SK-N-SH treated with all-trans-retinoic acid at 6 μM for 48 hours (cell line): ENCODE measurements around the gene ABHD11.
A peak's percentile ranks its signal among the peaks of the same experiment; 100 is the strongest.
"Not testable (repeated sequence)": the region's sequence is repeated elsewhere in the genome, so short reads cannot be mapped to it uniquely, and the experiment has no call there.

ENCODE experiments used
- ATAC-seq: fragments of 200-7000 bp; cut with Tn5 transposase; 3 replicates; pipeline ENCODE4 v1.9.1; 2020; ENCODE audit warnings: mild to moderate bottlenecking, moderate library complexity
- ARNTL ChIP-seq: fragments of 450-650 bp; formaldehyde crosslinking; IDR thresholded peaks from 2 replicates; pipeline ENCODE4 v1.5.0; 2020; ENCODE audit warnings: low read depth, mild to moderate bottlenecking, moderate library complexity, borderline replicate concordance
- BACH2 ChIP-seq: fragments of 250-450 bp; sonication (Bioruptor Pico); IDR thresholded peaks from 2 replicates; pipeline ENCODE4 v1.9.0; 2021; ENCODE audit warnings: mild to moderate bottlenecking, borderline replicate concordance
- CSDC2 ChIP-seq: fragments of 250-450 bp; sonication (Bioruptor Pico); IDR thresholded peaks from 2 replicates; pipeline ENCODE4 v1.5.0; 2020; ENCODE audit warnings: mild to moderate bottlenecking, moderate library complexity
- ESRRG ChIP-seq: fragments of 250-450 bp; sonication (Bioruptor Pico); IDR thresholded peaks from 2 replicates; pipeline ENCODE4 v1.6.1; 2021; ENCODE audit warnings: mild to moderate bottlenecking
- GLIS3 ChIP-seq: fragments of 250-450 bp; sonication (Bioruptor Pico); IDR thresholded peaks from 2 replicates; pipeline ENCODE4 v1.5.0; 2020; ENCODE audit warnings: mild to moderate bottlenecking, moderate library complexity
- ISL1 ChIP-seq: fragments of 250-450 bp; sonication (Bioruptor Pico); IDR thresholded peaks from 2 replicates; pipeline ENCODE4 v2.1.2; 2022; ENCODE audit warnings: mild to moderate bottlenecking, moderate library complexity
- OSR1 ChIP-seq: fragments of 250-450 bp; sonication (Bioruptor Pico); IDR thresholded peaks from 2 replicates; pipeline ENCODE4 v1.8.0; 2022; ENCODE audit warnings: moderate library complexity, mild to moderate bottlenecking, inconsistent platforms
- PATZ1 ChIP-seq: fragments of 250-450 bp; sonication (Bioruptor Pico); IDR thresholded peaks from 2 replicates; pipeline ENCODE4 v1.8.0; 2020; ENCODE audit warnings: mild to moderate bottlenecking, moderate library complexity, borderline replicate concordance
- PPARA ChIP-seq: fragments of 250-450 bp; sonication (Bioruptor Pico); IDR thresholded peaks from 2 replicates; pipeline ENCODE4 v1.5.0; 2020; ENCODE audit warnings: mild to moderate bottlenecking, borderline replicate concordance
- RARB ChIP-seq: fragments of 250-450 bp; sonication (Bioruptor Pico); IDR thresholded peaks from 2 replicates; pipeline ENCODE4 v1.8.0; 2021; ENCODE audit warnings: mild to moderate bottlenecking, moderate library complexity
- SNAI2 ChIP-seq: fragments of 250-450 bp; sonication (Bioruptor Pico); IDR thresholded peaks from 2 replicates; pipeline ENCODE4 v1.5.0; 2020; ENCODE audit warnings: mild to moderate bottlenecking, moderate library complexity
- TCF4 ChIP-seq: fragments of 250-450 bp; sonication (Bioruptor Pico); IDR thresholded peaks from 2 replicates; pipeline ENCODE4 v1.8.0; 2021; ENCODE audit warnings: mild to moderate bottlenecking, moderate library complexity, borderline replicate concordance
- TOX ChIP-seq: fragments of 250-450 bp; sonication (Bioruptor Pico); IDR thresholded peaks from 2 replicates; pipeline ENCODE4 v1.8.0; 2021; ENCODE audit warnings: mild to moderate bottlenecking, moderate library complexity, borderline replicate concordance
- TSHZ2 ChIP-seq: fragments of 250-450 bp; sonication (Bioruptor Pico); IDR thresholded peaks from 2 replicates; pipeline ENCODE4 v1.5.0; 2020; ENCODE audit warnings: mild to moderate bottlenecking, moderate library complexity
- ZC3H10 ChIP-seq: fragments of 250-450 bp; sonication (Bioruptor Pico); IDR thresholded peaks from 2 replicates; pipeline ENCODE4 v1.5.1; 2021; ENCODE audit warnings: mild to moderate bottlenecking, moderate library complexity
- ZFP3 ChIP-seq: fragments of 250-450 bp; sonication (Bioruptor Pico); IDR thresholded peaks from 2 replicates; pipeline ENCODE4 v1.5.0; 2020; ENCODE audit warnings: mild to moderate bottlenecking, moderate library complexity
- ZFP30 ChIP-seq: fragments of 450-650 bp; formaldehyde crosslinking; IDR thresholded peaks from 2 replicates; pipeline ENCODE4 v1.5.0; 2022; ENCODE audit warnings: mild to moderate bottlenecking, moderate library complexity
- ZNF565 ChIP-seq: fragments of 450-650 bp; formaldehyde crosslinking; conservative IDR thresholded peaks from 2 replicates; pipeline ENCODE4 v1.5.0; 2020; ENCODE audit warnings: low read depth, mild to moderate bottlenecking, moderate library complexity
- ZNF70 ChIP-seq: fragments of 450-650 bp; formaldehyde crosslinking; IDR thresholded peaks from 2 replicates; pipeline ENCODE4 v1.5.0; 2020; ENCODE audit warnings: mild to moderate bottlenecking, moderate library complexity
- ZNF8 ChIP-seq: fragments of 450-650 bp; formaldehyde crosslinking; IDR thresholded peaks from 2 replicates; pipeline ENCODE4 v1.5.0; 2020; ENCODE audit warnings: mild to moderate bottlenecking, moderate library complexity
- TF ChIP-seq, protein P1 (sequence below): fragments of 250-450 bp; sonication (Bioruptor Pico); IDR thresholded peaks from 2 replicates; pipeline ENCODE4 v1.8.0; 2021; ENCODE audit warnings: low read depth, mild to moderate bottlenecking, moderate library complexity, borderline replicate concordance

Gene ABHD11

DNA sequence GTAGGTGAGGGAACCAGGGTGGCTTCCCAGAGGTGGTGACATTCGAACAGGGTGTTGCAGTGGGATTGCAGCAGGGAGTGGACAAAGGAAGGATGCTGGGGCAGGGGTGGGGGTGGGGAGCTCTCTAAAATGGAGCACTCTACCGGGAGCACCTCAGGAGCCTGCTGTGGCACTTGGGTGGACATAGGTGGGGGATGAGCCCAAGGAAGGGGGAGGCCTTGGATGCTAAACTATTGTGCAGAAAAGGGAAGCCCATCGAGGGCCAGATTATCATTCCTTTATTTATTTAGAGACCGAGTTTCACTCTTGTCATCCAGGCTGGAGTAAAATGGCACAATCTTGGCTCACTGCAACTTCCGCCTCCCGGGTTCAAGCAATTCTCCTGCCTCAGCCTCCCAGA is 15.8 kb downstream of the ABHD11 start:
- no peak for ATAC-seq
- TF ChIP-seq OSR1, result no peak
- TF ChIP-seq, protein P1, sequence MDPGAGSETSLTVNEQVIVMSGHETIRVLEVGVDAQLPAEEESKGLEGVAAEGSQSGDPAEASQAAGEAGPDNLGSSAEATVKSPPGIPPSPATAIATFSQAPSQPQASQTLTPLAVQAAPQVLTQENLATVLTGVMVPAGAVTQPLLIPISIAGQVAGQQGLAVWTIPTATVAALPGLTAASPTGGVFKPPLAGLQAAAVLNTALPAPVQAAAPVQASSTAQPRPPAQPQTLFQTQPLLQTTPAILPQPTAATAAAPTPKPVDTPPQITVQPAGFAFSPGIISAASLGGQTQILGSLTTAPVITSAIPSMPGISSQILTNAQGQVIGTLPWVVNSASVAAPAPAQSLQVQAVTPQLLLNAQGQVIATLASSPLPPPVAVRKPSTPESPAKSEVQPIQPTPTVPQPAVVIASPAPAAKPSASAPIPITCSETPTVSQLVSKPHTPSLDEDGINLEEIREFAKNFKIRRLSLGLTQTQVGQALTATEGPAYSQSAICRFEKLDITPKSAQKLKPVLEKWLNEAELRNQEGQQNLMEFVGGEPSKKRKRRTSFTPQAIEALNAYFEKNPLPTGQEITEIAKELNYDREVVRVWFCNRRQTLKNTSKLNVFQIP (CRISPR knock-in tag), result no peak
- no peak for TF ChIP-seq RARB (CRISPR knock-in tag)
- TF ChIP-seq TSHZ2 (CRISPR knock-in tag), result no peak
- no peak for TF ChIP-seq ESRRG
- no peak for TF ChIP-seq ARNTL (CRISPR knock-in tag)
- TF ChIP-seq ZNF8 (CRISPR knock-in tag), result no peak
- no peak for TF ChIP-seq SNAI2 (CRISPR knock-in tag)
- no peak for TF ChIP-seq ZNF70
- TF ChIP-seq ZFP30 (CRISPR knock-in tag), result no peak
- no peak for TF ChIP-seq GLIS3 (CRISPR knock-in tag)
- no peak for TF ChIP-seq PPARA (CRISPR knock-in tag)
- no peak for TF ChIP-seq ISL1 (CRISPR knock-in tag)
- TF ChIP-seq PATZ1 (CRISPR knock-in tag), result no peak
- TF ChIP-seq ZNF565 (CRISPR knock-in tag), result no peak
- no peak for TF ChIP-seq TOX (CRISPR knock-in tag)
- no peak for TF ChIP-seq ZFP3 (CRISPR knock-in tag)
- no peak for TF ChIP-seq CSDC2 (CRISPR knock-in tag)

DNA sequence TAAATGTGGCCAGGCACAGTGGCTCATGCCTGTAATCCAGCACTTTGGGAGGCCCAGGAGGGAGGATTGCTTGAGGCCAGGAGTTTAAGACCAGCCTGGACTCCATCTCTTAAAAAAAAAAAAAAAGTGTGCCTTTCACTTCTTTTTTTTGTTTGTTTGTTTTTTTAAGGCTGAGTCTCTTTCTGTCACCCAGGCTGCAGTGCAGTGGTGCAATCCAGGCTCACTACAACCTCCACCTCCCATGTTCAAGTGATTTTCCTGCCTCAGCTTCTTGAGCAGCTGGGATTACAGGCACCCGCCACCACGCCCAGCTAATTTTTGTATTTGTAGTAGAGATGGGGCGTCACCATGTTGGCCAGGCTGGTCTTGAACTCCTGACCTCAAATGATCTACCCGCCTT is 16.4 kb downstream of the ABHD11 start:
- ATAC-seq, result not testable (repeated sequence)

DNA sequence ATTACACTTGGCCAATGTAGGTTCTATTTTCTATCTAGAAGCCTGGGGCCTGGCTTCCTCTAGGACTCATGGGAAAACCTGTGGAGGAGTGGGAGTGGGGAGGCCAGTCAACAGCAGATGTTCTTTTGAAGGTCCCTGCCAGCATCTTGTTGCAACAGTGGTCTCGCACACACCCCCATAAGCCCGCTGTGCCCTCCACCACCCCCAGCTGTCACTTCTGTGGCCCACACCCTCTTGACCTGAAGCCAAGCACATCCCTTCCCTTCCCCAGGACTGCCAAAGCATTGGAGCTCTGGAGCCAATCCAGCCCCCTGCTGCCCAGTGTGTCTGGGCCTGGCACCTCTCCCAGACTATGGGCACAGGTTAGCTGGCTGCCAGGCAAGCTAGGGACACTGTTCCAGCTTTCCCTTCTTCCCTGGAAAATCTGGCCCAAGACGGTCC is 17.2 kb downstream of the ABHD11 start:
- TF ChIP-seq OSR1 (no peak), ZFP3 (CRISPR knock-in tag) (no peak), ZNF70 (no peak)
- peak; percentile 17; the same call in 2 of the 3 replicates for ATAC-seq

DNA sequence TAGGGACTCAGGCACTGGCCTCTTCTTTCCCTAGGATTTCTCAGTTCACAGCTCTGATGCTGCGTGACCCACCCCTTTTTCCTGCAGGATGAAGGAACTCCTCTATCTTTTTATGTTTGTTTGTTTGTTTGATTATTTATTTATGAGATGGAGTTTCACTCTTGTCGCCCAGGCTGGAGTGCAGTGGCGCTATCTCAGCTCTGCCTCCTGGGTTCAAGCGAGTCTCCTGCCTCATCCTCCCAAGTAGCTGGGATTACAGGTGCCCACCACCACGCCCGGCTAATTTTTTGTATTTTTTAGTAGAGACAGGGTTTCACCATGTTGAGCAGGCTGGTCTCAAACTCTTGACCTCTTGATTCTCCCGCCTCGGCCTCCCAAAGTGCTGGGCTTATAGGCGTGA is 18.2 kb downstream of the ABHD11 start:
- ATAC-seq, result not testable (repeated sequence)

GRCh38 chr7:73719806-73720169 is 18.8 kb downstream of the ABHD11 start:
- ATAC-seq, result no peak
- no peak for TF ChIP-seq GLIS3 (CRISPR knock-in tag)

DNA sequence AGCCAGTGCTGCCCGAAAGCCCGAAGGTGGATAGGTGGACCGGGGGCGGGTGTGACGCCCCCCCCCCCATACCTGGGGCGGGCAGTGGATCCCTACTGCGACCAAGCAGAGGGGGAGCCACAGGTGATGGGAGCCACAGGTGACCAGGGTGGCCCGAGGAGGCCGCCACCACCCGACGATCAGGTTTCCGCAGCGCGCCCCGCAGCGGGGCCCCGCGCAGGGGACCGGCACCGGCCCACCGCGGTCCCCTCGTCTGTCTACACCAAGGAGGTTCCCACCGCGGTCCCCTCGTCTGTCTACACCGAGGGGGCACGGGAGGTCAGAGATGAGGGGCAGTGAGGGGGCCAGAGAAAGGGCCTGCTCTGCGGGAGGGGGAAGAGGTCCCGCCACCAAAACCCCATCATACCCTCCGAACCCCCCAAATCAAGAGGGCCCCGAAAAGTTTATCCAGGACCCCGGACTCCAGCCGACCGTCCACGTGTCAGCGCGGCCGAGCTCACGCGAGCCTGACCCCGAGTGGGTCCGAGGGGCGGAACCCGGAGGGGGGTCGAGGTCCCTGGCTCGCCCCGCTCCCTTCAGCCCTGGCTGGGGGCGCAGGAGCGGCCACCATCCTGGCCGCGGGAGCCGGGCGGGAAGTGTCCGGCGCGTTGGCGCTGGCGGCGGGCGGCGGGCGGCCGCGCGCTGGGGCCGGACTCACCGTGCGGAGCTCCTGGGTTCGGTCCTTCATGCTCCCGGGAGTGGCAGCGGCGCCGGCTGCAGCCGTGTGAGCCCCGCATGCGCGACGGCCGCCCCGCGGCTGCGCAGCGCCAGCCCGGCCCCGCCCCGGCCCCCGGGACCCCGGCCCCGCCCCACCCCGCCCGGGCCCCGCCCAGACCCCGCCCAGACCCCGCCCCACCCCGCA is 19.4 kb downstream of the ABHD11 start, which contains the start of gene STX1A:
TSS of gene STX1A (minus strand) at position 765 of the 901 bp plus-strand sequence. CDS start at position 727, 38 bp downstream.
- ATAC-seq, result peak; percentile 49
- TF ChIP-seq, protein P1 (CRISPR knock-in tag), result no peak
- TF ChIP-seq TCF4 (CRISPR knock-in tag) (no peak), ZNF565 (CRISPR knock-in tag) (no peak), GLIS3 (CRISPR knock-in tag) (no peak), CSDC2 (CRISPR knock-in tag) (no peak), PATZ1 (CRISPR knock-in tag) (no peak), ZNF70 (no peak), ESRRG (no peak), ZFP30 (CRISPR knock-in tag) (no peak), ZNF8 (CRISPR knock-in tag) (no peak), TOX (CRISPR knock-in tag) (no peak), ZC3H10 (CRISPR knock-in tag) (no peak), BACH2 (CRISPR knock-in tag) (no peak)
